IgD-negative memory B cell (primary cell): ENCODE measurements around the gene PTPRG. TPM values are rescaled to one million over a fixed set of nuclear protein-coding genes. Genes with fewer than 3 reads are reported as not detected.
A peak's percentile ranks its signal among the peaks of the same experiment; 100 is the strongest.

Source experiments
- H3K27ac Mint-ChIP-seq, 3 donors: one replicate each; pipeline ENCODE4 v1.8.0; 2020 to 2022; ENCODE audit warnings: mild to moderate bottlenecking in 3 of 3, mixed read lengths in 3 of 3, moderate library complexity in 1 of 3
- H3K27me3 Mint-ChIP-seq: one replicate; pipeline ENCODE4 v1.8.0; 2021; ENCODE audit warnings: mixed read lengths
- H3K36me3 Mint-ChIP-seq: one replicate; pipeline ENCODE4 v1.8.0; 2020; ENCODE audit warnings: mild to moderate bottlenecking, mixed read lengths
- H3K4me1 Mint-ChIP-seq, 3 donors: one replicate each; pipeline ENCODE4 v1.8.0; 2020 to 2022; ENCODE audit warnings: mixed read lengths in 3 of 3, mild to moderate bottlenecking in 1 of 3
- H3K4me3 Mint-ChIP-seq, 4 donors: one replicate each; pipeline ENCODE4 v1.8.0; 2020 to 2022; ENCODE audit warnings: mild to moderate bottlenecking in 4 of 4, mixed read lengths in 4 of 4, moderate library complexity in 3 of 4
- H3K9me3 Mint-ChIP-seq, 3 donors: one replicate each; pipeline ENCODE4 v1.8.0; 2020 to 2021; ENCODE audit warnings: mixed read lengths in 3 of 3, mild to moderate bottlenecking in 1 of 3
- polyA plus RNA-seq: library from polyadenylated mRNA; unstranded; fragments of 300-500 nt; fragmentation: Illumina TruSeq; gene quantifications from one replicate; pipeline ENCODE4 v1.2.3, GENCODE V29; 2021

PTPRG gene
- polyA plus RNA-seq: 1.9 TPM

DNA sequence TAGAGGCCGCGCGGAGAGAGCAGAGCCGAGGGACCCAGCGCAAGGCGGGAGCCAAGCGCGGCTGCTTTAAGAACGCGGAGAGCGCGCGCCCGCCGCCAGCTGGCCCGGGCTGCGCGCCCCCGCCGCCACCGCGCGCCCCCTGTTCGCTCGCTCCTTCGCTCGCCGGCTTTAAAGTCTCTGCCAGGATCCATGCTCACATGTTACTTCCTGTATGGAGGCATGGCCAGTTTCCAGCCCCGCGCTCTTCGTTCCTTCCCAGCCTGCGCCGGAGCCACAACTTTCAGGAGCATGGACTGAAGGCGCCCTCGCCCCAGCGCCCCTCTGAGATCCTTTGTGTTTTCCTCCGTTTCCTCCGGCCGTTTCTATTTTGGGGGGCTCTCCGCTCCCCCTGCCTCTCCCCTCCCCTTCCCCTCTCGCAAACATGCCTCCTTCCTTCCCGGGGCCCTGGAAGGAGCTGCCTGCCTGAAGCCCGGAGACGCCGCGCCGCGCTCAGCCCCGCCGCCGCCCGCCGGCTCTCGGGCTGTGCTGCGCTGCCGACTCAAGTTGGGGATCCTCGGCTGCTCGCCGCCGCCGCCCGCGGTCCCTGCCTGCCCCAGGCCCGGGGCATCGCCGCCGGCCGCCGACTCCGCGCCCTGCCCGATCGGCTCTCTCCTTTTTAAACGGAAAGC is at the start of gene PTPRG:
PTPRG (plus strand) TSS at position 198 of the 668 bp plus-strand sequence. CDS start 717 bp downstream, outside the sequence.
- Mint-ChIP-seq H3K27me3 (peaks cover 49% of the 10 kb centered on the region), H3K4me1 (peaks cover 9 to 15% (median 11%) of the 10 kb centered on the region in 3 donors), H3K36me3 (no peaks in the 10 kb centered on the region), H3K4me3 (peak within 1 kb of the TSS; percentile 83 to 94 (median 91)), H3K9me3 (no peaks in the 10 kb centered on the region), H3K27ac (peak within 1 kb of the TSS in 2 of 3 donors; percentile 16 to 50)

- H3K9me3 Mint-ChIP-seq: peaks cover 2 to 11% (median 3%) of the 10 kb centered on the region in 3 donors
- no peaks in the 10 kb centered on the region for H3K27me3 Mint-ChIP-seq
- peaks cover 4 to 14% (median 11%) of the 10 kb centered on the region in 3 donors for H3K4me1 Mint-ChIP-seq
- H3K27ac Mint-ChIP-seq: no peak overlapping the region
- no peak overlapping the region for H3K4me3 Mint-ChIP-seq
- no peaks in the 10 kb centered on the region for H3K36me3 Mint-ChIP-seq
Measured at GRCh38 chr3:61518590-61518989, 42.8 kb upstream of the PTPRG start.

DNA sequence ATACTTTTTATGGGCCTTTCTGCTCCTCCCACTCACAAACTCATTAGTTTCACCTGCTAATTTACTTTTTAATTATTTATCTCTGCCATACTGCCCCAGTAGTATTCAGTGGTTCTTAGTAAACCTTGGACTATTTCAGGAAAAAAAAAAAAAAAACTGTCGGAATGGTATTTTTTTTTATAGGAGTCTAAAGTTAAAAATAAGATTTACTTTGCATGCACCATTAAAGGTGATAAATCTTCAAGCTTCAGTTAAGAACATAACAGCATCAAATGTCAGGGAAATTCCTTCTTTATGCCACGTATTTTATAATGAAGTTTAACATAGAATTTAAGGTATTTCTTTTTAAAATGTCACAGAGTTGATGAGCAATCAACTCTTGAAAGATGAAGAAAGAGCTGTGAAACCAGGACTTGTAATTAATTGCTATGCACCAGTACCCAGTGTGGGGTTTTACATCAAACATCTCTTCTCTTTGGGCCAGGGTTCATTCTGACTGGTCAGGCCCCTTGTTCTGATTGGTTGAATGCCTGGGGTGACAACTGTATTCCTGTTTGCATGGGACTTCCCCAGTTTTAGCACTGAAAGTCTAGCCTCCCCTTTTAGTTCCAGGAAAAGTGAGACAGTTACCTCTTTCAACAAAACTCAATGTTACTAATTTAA is 40.3 kb upstream of the PTPRG start:
- Mint-ChIP-seq H3K9me3 (peaks cover 0 to 7% (median 3%) of the 10 kb centered on the region in 3 donors), H3K36me3 (no peaks in the 10 kb centered on the region), H3K4me1 (peaks cover 4 to 14% (median 11%) of the 10 kb centered on the region in 3 donors), H3K4me3 (no peak overlapping the region), H3K27me3 (no peaks in the 10 kb centered on the region), H3K27ac (no peak overlapping the region)

- peak overlapping the region in 1 of 3 donors; percentile 3 for H3K27ac Mint-ChIP-seq
- H3K4me3 Mint-ChIP-seq: no peak overlapping the region
- no peaks in the 10 kb centered on the region for H3K36me3 Mint-ChIP-seq
- H3K9me3 Mint-ChIP-seq: peaks cover 0 to 5% (median 3%) of the 10 kb centered on the region in 3 donors
- H3K27me3 Mint-ChIP-seq: no peaks in the 10 kb centered on the region
- peaks cover 4 to 14% (median 11%) of the 10 kb centered on the region in 3 donors for H3K4me1 Mint-ChIP-seq
Measured at GRCh38 chr3:61522060-61522459, 39.3 kb upstream of the PTPRG start.

- Mint-ChIP-seq H3K27ac (no peak overlapping the region), H3K4me3 (no peak overlapping the region), H3K4me1 (peaks cover 4 to 14% (median 11%) of the 10 kb centered on the region in 3 donors), H3K27me3 (no peaks in the 10 kb centered on the region), H3K36me3 (no peaks in the 10 kb centered on the region), H3K9me3 (peaks cover 0 to 2% (median 0%) of the 10 kb centered on the region in 3 donors)
Measured at GRCh38 chr3:61522626-61523025, 38.7 kb upstream of the PTPRG start.

DNA sequence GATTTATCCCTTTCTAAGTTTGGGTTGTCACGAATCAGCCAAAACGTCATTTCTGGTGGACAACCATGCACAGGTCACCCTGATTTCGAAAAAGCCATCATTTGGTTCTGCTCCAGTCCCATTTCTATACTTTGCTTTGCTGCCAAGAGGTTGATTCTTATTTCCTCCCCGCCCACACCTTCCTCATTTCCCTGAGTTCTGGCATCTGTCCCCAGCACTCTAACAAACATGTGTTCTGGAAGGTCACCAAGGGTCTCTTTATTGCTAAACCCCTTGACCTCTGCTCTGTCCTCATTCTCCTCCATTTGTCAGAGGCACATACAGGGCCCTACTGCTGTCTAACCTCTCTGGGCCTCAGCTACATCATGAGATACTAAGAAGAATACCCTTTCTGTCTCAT is 36.4 kb upstream of the PTPRG start:
- Mint-ChIP-seq H3K36me3 (no peaks in the 10 kb centered on the region), H3K27me3 (no peaks in the 10 kb centered on the region), H3K27ac (no peak overlapping the region), H3K9me3 (no peaks in the 10 kb centered on the region), H3K4me1 (peaks cover 4 to 14% (median 11%) of the 10 kb centered on the region in 3 donors), H3K4me3 (no peak overlapping the region)

- no peaks in the 10 kb centered on the region for H3K36me3 Mint-ChIP-seq
- no peaks in the 10 kb centered on the region for H3K27me3 Mint-ChIP-seq
- H3K4me3 Mint-ChIP-seq: no peak overlapping the region
- peaks cover 4 to 8% (median 6%) of the 10 kb centered on the region in 3 donors for H3K4me1 Mint-ChIP-seq
- H3K9me3 Mint-ChIP-seq: no peaks in the 10 kb centered on the region
- no peak overlapping the region for H3K27ac Mint-ChIP-seq
Measured at GRCh38 chr3:61526308-61526707, 35.1 kb upstream of the PTPRG start.

DNA sequence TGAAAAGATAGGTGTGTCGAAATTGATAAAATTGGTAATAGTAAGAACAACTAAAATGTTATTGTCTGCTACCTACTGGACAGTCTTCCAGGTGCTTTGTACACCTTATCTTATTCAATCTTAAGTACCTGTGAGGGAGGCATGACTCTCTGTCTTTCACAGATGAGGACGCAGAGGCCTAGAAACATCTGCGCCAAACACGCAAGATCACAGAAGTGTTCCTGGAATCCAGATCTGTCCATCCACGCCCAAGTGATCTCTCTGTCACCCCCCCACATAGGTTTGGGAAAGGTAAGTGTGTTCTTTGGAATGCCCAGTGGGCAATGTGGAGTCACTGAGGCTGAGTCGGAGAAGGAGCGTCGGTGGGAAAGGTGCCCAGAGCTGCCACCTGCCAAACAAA is 34.4 kb upstream of the PTPRG start:
- no peak overlapping the region for H3K27ac Mint-ChIP-seq
- no peak overlapping the region for H3K4me3 Mint-ChIP-seq
- no peaks in the 10 kb centered on the region for H3K9me3 Mint-ChIP-seq
- H3K27me3 Mint-ChIP-seq: no peaks in the 10 kb centered on the region
- peaks cover 4 to 6% (median 4%) of the 10 kb centered on the region in 3 donors for H3K4me1 Mint-ChIP-seq
- H3K36me3 Mint-ChIP-seq: no peaks in the 10 kb centered on the region

DNA sequence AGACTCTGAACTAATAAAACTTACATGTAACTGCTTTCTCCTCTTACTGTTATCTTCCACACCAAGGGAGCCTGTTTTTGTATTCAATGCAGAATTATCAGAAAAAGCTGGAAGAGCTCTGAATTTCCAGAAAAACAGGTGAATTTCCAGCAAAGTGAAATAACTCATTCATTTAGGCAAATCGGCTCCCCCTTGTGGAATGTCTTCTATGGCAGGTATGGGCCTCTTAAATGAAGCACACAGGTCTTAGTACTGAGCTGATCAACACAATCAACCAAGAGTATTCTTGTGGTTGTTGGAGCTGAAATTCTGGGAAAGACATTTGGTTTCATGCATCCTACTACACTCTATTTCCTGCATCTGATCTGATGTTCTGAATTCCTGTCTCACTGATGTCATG is 31.0 kb upstream of the PTPRG start:
- H3K27ac Mint-ChIP-seq: no peak overlapping the region
- no peaks in the 10 kb centered on the region for H3K4me1 Mint-ChIP-seq
- no peaks in the 10 kb centered on the region for H3K36me3 Mint-ChIP-seq
- H3K27me3 Mint-ChIP-seq: no peaks in the 10 kb centered on the region
- no peaks in the 10 kb centered on the region for H3K9me3 Mint-ChIP-seq
- H3K4me3 Mint-ChIP-seq: no peak overlapping the region

DNA sequence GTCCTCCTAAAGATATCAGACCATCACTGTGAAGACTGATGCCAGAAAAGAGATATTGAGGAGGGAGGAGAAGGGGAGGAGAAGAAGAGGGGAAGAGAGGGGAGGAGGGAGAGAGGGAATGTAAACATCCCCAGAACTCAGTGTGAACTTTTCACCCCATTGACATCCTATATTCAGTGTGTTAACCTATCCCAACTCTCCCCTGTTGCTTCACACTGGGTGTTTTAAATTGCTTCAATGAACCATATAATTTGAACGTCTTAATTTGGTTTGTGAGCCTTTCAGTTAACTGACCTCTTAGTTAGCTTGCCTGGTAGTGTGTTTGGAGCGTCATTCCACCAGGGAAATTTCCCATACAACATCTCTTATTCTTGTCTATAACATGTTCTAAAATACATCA is 29.8 kb upstream of the PTPRG start:
- no peaks in the 10 kb centered on the region for H3K36me3 Mint-ChIP-seq
- no peaks in the 10 kb centered on the region for H3K4me1 Mint-ChIP-seq
- H3K27ac Mint-ChIP-seq: no peak overlapping the region
- no peaks in the 10 kb centered on the region for H3K9me3 Mint-ChIP-seq
- H3K27me3 Mint-ChIP-seq: no peaks in the 10 kb centered on the region
- no peak overlapping the region for H3K4me3 Mint-ChIP-seq

- Mint-ChIP-seq H3K27me3 (no peaks in the 10 kb centered on the region), H3K9me3 (no peaks in the 10 kb centered on the region), H3K4me3 (peak overlapping the region in 1 of 4 donors; percentile 15), H3K36me3 (no peaks in the 10 kb centered on the region), H3K27ac (no peak overlapping the region), H3K4me1 (no peaks in the 10 kb centered on the region)
Measured at GRCh38 chr3:61532739-61533500, 28.5 kb upstream of the PTPRG start.

GRCh38 chr3:61535826-61536225 is 25.5 kb upstream of the PTPRG start:
- H3K4me1 Mint-ChIP-seq: no peaks in the 10 kb centered on the region
- no peaks in the 10 kb centered on the region for H3K27me3 Mint-ChIP-seq
- H3K36me3 Mint-ChIP-seq: no peaks in the 10 kb centered on the region
- no peaks in the 10 kb centered on the region for H3K9me3 Mint-ChIP-seq
- no peak overlapping the region for H3K4me3 Mint-ChIP-seq
- no peak overlapping the region for H3K27ac Mint-ChIP-seq

DNA sequence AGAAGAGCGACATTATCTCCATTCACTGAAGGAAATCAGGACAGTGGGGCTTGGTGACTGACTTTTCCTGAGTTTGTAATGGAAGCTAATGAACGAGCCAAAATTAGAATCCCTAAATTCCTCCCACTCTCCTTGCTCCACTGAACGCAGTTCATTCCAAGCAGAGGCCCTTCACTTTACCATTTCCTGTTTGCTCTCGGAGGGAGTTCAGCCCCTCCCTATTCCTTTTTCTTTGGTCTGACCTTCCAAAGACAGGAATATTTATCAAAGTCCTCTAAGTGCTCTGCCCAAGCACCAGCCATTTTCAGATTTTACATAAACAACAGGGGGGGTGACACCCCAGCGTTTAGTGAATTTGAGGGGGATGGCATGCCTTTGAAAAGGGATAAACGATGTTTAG is 24.0 kb upstream of the PTPRG start:
- Mint-ChIP-seq H3K27ac (no peak overlapping the region), H3K4me3 (no peak overlapping the region), H3K27me3 (peaks cover 2% of the 10 kb centered on the region), H3K9me3 (no peaks in the 10 kb centered on the region), H3K36me3 (no peaks in the 10 kb centered on the region), H3K4me1 (no peaks in the 10 kb centered on the region)

DNA sequence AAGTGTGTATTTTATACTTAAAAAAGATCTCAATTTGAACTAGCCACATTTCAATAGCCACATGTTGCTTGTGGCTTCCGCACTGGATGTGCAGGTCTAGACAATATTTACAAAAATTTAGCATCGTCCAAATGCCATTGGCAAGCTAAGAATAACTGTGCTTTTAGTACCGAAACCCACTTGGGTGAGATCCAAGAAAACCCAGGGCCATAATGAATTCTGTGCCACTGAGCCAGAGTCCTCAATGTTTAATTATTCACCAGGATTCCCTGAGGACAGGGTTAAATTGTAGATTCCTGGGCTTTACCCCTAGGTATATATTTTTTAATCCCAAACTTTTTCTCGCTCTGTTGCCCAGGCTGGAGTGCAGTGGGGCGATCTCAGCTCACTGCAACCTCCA is 22.9 kb upstream of the PTPRG start:
- Mint-ChIP-seq H3K4me3 (no peak overlapping the region), H3K4me1 (no peaks in the 10 kb centered on the region), H3K9me3 (no peaks in the 10 kb centered on the region), H3K36me3 (no peaks in the 10 kb centered on the region), H3K27me3 (peaks cover 2% of the 10 kb centered on the region), H3K27ac (no peak overlapping the region)

- Mint-ChIP-seq H3K4me3 (no peak overlapping the region), H3K4me1 (no peaks in the 10 kb centered on the region), H3K27ac (no peak overlapping the region), H3K9me3 (peaks cover 0 to 1% (median 0%) of the 10 kb centered on the region in 3 donors), H3K36me3 (no peaks in the 10 kb centered on the region), H3K27me3 (peaks cover 2% of the 10 kb centered on the region)
Measured at GRCh38 chr3:61541694-61542093, 19.7 kb upstream of the PTPRG start.
